HepG2 (cell line): Measurements from ENCODE around the gene PRKAB1.

ENCODE experiments used
- FOXK2 ChIP-seq: fragments of 450-650 bp; IDR thresholded peaks from 2 replicates; pipeline ENCODE4 v1.6.1; 2016
- HNRNPUL1 ChIP-seq: fragments of 200-400 bp; formaldehyde crosslinking; IDR thresholded peaks from 2 replicates; pipeline ENCODE4 v1.6.1; 2017; ENCODE audit warnings: low read depth, mild to moderate bottlenecking, low read length, moderate library complexity
- JUNB ChIP-seq: sonication (generic); formaldehyde crosslinking; IDR thresholded peaks from 2 replicates; pipeline ENCODE4 v1.8.0; 2022; ENCODE audit warnings: missing genetic modification reagents, mild to moderate bottlenecking, borderline replicate concordance
- KDM2A ChIP-seq: sonication (generic); formaldehyde crosslinking; IDR thresholded peaks from 2 replicates; pipeline ENCODE4 v1.4.0; 2020; ENCODE audit warnings: low read depth, missing genetic modification reagents, borderline replicate concordance
- MIER3 ChIP-seq: IDR thresholded peaks from 2 replicates; pipeline ENCODE4 v1.6.1; 2016; ENCODE audit warnings: missing compliant biosample characterization, borderline replicate concordance

DNA sequence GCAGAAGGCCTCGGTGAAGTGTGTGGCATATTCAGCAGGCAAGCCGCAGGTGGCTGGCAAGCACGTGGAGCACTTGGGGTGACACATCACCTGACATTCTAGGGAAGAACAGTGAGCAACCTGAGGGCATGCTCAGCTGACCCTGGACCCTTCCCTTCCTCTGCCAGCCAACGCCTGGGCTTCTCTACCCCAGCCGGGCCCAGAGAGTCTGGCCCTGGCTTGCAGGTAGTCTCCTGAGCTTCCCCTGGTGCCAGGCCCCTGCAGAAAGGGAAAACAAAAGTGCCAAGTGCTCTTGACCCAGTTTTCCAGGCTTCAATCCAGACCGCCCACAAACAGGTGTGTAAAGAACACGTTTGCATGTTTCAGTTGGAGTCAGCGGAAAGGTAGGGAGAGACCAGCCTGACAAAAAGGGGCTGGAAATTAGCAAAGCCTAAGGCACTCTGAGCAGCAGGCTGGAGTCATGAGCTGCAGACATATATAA lies 45.7 kb downstream of the PRKAB1 start:
- TF ChIP-seq FOXK2, result no peak
- TF ChIP-seq MIER3 (CRISPR knock-in tag), result no peak
- TF ChIP-seq JUNB (CRISPR knock-in tag), result no peak
- no peak for TF ChIP-seq HNRNPUL1
- TF ChIP-seq KDM2A (CRISPR knock-in tag), result no peak
